Erythroblast (primary cell): Measurements from ENCODE around the gene TFPT.

Experiments
- DNase-seq, 2 experiments: peaks; one replicate each; lab custom pipeline; 2025; lab: John Stamatoyannopoulos, UW
- GATA1 ChIP-seq: IDR thresholded peaks from 2 replicates; pipeline ENCODE4 v1.6.1; 2011; ENCODE audit warnings: low read depth, mild to moderate bottlenecking, control low read depth, low read length, moderate library complexity
- POLR2A ChIP-seq: IDR thresholded peaks from 2 replicates; pipeline ENCODE4 v1.6.1; 2011; ENCODE audit warnings: mild to moderate bottlenecking, low read length

TFPT gene, protein sequence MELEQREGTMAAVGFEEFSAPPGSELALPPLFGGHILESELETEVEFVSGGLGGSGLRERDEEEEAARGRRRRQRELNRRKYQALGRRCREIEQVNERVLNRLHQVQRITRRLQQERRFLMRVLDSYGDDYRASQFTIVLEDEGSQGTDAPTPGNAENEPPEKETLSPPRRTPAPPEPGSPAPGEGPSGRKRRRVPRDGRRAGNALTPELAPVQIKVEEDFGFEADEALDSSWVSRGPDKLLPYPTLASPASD

DNA sequence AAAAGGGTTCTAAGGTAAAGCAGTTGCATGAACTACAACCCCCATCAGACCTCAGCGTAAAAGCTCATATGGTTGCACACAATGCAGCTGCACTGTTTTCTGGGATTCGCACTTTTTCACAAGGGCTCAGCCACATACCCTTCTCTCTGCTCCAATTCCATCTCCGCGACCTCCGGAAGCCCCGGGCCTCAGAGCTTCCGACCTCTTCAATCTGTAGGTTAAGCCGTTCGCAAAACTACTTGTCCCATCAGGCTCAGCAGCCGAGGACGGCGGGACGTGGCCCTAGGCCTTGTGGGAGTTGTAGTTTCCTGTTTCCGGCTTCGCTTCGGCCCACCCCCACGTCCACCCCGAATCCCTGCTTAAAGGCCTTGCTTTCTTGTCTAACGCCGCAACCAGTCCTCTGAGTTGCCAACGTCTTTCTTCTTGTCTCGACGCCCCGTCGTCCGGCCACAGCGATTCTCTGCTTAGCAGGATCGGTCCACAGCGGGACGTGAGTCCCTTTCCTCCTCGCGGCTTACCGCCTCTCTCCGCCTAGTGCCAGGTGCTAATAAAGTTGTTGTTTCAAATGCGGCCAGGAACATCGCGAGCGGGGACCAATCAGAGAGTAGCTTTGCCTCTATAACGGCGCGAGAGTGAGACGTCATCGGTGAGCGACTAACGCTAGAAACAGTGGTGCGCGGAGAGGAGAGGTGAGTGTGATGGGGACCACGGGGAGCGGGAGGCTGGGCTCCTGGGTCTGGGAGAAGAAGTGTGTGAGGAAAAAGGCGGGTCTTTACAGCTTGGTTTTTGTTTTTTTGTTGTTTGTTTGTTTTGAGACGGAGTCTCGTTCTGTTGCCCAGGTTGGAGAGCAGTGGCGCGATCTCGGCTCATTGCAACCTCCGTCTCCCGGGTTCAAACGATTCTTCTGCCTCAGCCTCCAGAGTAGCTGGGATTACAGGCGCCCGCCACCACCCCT lies at the start of gene TFPT, which contains the start of gene PRPF31:
Gene TFPT, minus strand, starts transcription at position 549 of the 955 bp plus-strand sequence. Its CDS starts 388 bp downstream, at position 161.
Gene PRPF31, plus strand, starts transcription at position 646 of the 955 bp plus-strand sequence. CDS start 2,525 bp downstream, outside the sequence.
- no peak for TF ChIP-seq GATA1
- peak; percentile 84 for TF ChIP-seq POLR2A
- peak; percentile 98 to 99 for DNase-seq

DNA sequence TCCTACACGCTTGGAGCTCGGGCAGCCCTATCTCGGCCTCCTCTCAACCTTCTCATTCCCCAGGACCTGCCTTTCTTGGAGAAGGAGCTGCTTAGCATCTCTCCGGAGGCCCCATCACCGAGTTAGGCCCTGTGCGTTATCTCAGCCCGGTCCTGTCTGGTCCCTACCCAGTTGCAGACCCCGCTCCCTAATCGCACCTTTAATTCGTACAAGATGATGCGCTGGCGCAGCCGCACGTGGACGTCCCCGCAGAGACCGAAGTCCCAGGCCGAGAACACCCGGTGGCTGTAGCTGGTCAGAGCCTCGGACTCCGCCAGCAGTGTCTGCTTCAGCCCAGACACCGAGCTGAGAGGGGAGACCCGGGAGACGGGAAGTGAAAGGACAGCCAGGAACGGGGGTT lies 49.8 kb upstream of the TFPT start:
- no peak for DNase-seq
- no peak for TF ChIP-seq POLR2A
- no peak for TF ChIP-seq GATA1

DNA sequence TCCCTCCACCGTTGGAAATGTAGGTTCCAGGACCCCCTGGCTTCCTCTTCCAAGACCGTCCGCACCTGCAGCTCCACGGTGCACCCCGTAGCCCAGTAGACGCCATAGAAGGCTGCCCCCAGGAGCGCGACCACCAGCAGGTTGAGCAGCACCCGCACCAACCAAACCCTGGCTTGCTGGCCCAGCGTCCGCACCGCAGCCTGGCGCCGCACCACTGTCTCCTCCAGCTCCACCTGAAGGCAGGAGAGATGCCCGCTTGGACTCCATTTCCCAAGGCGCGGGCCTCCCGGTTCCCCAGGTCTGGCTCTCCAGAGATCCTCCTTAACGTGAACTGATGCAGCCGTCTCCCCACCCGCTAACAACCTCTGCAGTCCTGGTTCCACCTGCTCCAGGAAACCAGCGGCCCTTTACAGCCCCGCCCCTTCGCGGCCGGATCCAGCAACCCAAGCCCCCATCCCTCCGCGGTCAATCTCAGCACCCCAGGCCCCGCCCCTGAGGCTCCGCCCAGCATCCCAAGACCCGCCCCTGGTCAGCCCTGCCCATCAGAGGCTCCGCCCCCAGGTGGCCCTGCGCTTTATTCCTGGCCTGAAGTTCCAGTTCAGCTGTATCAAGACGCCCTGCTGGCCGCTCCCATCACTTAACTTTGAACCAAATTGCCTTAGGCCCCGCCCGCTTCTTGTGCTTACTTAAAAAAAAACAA lies 49.1 kb upstream of the TFPT start:
- peak in 1 of 2 experiments; percentile 63 for DNase-seq
- TF ChIP-seq POLR2A, result no peak
- no peak for TF ChIP-seq GATA1

DNA sequence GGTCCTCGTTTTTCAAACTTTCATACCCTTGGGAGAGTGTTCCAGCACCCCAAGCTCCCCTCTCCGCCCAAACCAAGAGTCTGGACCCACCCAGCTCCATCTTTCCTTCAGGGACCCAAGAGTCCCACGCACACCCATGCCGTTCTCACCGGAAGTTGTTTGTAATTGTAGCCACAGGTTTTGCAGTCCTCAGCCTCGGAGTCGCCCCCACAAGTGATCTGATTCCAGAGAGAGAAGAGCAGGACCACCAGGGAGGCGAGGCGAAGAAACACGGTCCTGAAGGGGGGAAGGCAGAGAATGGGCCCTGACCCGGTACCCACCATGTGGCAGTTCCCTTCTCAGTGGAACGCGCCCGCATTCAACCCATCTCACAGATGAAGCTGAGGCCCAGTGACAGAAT lies 47.4 kb upstream of the TFPT start:
- TF ChIP-seq POLR2A, result no peak
- TF ChIP-seq GATA1, result no peak
- DNase-seq, result no peak

DNA sequence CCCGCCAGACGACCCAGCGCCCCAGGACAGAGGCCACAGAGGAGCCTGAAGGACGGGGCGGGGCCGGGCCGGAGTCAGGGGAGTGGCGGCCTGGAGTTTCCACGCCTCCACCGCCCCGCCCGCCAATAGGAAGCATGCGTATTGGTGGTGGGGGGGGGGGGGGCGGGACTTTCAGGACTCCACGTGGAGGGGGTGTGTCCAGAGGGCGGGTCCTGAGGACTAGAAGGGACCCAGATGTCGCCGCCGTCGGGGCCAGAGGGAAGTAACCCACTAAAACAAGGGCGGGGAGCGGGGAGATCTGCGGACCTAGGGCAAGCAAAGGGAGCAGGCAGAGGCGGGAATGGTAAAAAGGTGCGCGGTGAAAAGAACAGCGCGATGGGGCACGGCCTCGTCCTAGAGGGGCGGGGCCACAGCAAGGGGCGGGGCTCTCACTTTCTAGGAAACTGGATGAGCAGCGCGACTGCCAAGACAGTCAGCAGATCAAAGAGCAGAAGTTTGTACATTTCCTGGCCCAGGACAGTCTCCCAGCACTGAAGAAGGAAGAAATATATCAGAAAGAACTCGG lies 46.9 kb upstream of the TFPT start:
- peak; percentile 88 to 93 for DNase-seq
- TF ChIP-seq POLR2A, result no peak
- no peak for TF ChIP-seq GATA1

DNA sequence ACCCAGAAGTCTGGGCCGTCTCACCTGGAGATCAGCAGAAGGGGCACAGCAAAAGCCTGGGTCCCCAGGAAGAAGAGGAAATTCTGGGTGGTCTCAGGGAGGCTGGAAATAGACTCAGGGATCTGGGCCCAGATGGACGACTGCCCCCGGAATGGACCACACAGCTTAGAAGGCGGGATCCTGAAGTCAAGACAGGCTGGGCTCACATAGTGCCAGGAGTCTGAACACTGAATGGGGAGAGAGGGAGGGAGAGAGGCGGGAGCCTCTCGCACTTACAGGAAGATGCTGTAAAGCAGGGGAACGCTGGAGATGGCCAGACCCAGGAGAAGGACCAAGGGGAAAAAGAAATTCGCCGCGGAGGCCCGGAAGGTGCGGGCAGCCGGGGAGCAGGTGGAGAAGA lies 45.4 kb upstream of the TFPT start:
- DNase-seq, result no peak
- TF ChIP-seq POLR2A, result no peak
- no peak for TF ChIP-seq GATA1

DNA sequence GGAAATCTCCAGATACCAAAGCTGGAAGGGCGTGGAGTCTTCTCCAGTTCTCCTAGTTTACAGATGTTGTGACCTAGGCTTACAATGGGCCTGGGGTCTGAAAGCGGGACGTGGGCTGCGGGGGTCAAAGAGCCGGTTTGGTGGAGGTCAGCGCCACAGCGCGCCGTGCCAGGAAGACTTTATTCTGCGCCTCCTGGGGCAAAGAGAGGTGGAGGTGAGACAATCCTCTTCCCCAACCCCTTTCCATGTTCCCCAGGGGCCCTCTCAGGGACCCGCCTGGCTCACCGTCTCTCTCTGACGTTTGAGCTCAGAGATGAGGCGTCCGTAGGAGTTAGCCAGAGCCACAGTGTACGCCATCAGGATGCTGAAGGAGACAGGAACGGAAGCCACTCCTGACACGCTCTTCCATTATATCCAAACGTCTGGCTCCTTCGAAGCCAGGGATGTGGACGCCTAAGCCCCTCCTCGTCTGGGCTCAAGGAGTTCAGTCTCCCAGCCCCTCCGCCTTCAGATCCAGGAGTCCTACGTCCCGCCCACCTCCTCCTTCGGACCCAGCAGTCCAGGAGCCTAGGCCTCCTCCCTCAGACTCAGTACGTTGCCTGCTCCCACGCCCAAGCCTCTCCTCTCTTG lies 44.8 kb upstream of the TFPT start:
- TF ChIP-seq GATA1, result no peak
- TF ChIP-seq POLR2A, result no peak
- DNase-seq, result no peak

DNA sequence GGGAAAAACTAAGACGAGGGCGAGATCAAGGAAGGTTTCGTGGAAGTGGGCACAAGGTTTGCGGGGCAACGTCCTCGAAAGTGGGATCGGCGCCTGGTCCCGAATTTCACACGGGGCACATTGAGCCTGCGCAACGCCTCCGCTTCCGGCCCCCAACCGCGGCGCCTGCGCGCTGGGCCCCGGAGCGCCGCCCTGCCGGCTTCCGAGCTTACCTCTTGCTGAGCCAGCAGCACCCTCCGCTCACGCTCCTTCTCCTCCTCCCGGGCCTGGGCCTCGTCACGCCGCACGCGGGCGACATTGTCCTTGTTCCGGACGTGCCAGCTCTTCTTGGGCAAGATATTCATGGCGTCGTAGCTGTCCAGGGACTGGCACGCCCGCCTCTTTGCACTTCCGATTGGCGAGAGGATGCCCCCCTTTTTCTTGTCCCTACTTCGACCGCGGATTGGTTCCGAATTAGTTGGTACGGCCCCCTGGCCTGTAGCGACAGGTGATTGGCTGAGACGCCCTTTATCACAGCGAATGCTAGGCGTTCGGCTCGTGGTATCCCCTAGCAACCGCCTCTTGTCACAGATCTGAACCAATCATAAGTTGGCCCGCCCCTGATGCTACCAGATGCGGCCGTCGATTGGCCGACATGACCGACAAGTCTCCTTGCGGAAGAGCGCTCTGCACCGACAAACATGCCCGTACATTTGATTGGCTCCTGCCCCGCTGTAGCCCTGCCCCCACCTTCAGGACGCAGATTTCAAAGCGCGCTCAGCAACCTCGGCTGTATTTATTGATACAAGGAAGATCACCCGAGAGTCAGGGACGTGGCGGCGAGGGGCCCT lies 44.1 kb upstream of the TFPT start, which contains the start of gene LENG1:
Gene LENG1, minus strand, starts transcription at position 370 of the 830 bp plus-strand sequence. Its CDS starts 26 bp downstream, at position 344.
- TF ChIP-seq POLR2A (peak; percentile 79), GATA1 (no peak)
- DNase-seq, result peak; percentile 100

DNA sequence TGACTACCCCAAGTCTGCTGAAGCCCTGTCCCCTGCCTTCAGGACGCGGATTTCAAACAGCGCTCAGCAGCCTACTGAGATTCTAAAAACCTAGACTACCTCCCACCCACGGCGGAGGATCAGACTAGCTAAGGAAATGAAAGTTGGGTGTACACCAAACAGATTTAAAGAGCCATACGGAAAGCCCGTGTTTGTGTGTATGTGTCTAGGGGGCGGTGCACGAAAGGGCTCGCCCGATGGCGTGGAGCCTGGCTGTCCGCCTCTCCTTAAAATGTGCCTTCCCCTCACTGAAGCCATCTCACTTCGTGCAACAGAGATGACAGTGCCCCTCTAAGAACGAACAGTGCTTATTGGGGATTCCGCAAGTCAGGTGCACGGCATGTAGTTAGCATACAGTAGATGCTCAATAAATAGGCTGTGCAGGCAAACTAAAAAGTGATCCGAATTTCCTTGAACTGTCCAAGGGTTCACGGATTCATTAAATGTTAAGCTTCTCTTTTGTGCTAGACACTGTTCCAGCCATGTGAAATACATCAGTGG lies 43.4 kb upstream of the TFPT start:
- peak in 1 of 2 experiments; percentile 67 for DNase-seq
- TF ChIP-seq POLR2A, result no peak
- TF ChIP-seq GATA1, result no peak

DNA sequence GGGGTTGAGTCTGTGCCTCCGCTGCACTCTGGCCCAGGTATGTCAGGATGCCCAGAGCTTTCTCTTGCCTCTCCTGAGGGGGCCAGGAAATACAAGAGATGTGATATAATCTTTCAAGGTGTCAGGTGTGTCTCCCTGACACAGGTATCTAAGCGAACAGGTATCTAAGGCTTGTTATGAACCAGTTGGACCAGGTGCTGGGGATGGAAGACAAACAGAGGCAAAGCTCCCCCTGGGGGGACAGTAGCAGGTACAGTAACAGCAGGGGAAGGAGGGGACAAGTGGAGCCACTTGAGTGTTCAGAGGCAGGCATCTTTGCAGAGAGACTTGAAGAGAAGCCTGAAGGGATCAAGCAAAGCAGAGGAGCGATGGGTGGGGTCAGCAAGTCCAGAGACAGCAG lies 41.5 kb upstream of the TFPT start:
- TF ChIP-seq POLR2A, result no peak
- TF ChIP-seq GATA1, result no peak
- no peak for DNase-seq

DNA sequence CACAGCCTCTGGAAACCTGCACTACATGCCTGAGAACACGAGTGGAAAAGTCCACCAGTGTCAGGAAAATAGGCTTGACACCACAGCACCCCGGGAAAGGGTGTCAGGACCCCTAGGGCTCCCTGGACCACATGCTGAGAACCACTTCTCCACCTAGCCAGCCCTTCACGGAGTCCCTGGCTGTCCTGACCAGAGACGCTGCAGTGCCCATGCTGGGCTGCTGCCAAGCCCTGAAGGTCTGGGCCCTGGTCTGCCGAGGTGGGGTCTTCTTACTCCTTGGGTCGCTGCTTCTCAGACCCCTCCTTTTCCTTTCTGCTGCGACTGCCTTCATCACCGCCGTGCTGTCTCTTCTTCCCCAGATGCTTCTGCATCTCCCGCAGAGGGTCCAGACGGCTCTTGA lies 41.0 kb upstream of the TFPT start:
- no peak for DNase-seq
- no peak for TF ChIP-seq GATA1
- TF ChIP-seq POLR2A, result no peak

DNA sequence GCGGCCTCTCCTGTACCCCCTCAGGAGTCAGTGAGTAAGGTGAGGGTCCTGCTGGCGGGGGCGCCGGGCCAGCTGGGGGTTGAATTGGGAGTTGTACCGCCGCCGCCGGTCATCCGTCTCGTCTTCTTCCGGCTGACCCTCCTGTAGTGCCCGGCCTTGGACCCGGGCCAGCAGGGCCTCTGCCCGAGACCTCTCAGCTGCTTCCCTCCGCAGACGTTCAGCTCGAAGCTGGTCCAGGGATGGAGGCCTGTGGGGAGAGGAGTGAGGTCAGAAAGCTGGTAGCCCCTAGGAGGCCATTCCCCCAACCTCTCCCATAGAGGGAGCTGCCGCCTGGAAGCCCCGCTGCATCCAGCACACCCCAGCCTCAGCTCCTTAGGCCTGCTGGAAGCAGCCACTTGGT lies 40.2 kb upstream of the TFPT start:
- no peak for TF ChIP-seq GATA1
- no peak for TF ChIP-seq POLR2A
- DNase-seq, result no peak
